GM21447 (cell line): ENCODE results near the gene KRTAP20-4.

Experiments used
- ATAC-seq: cut with Tn5 transposase; IDR thresholded peaks from one replicate; pipeline ENCODE4 v1.9.1; 2021; ENCODE audit not compliant: unreplicated experiment

KRTAP20-4 gene

DNA sequence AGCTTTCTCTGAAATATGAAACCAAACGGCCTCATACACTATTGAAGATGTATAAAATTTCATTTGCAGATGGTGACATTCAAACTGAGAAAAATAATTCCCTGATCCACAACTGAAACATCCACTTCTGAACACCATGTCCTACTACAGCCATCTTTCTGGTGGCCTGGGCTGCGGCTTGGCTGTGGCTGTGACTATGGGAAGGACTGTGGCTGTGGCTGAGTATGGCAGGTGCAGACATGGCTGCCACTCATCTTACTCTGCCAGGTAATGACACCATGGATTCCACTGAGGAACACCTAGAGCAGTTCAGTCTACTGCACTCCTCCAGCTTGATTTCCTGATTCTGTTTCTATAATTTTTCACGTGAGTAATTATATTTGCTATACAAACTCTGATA is at the start of gene KRTAP20-4:
TSS of gene KRTAP20-4 (plus strand) at position 106 of the 400 bp plus-strand sequence.
- ATAC-seq: no peak

GRCh38 chr21:30577766-30578165 is 42.7 kb upstream of the KRTAP20-4 start:
- ATAC-seq: no peak

DNA sequence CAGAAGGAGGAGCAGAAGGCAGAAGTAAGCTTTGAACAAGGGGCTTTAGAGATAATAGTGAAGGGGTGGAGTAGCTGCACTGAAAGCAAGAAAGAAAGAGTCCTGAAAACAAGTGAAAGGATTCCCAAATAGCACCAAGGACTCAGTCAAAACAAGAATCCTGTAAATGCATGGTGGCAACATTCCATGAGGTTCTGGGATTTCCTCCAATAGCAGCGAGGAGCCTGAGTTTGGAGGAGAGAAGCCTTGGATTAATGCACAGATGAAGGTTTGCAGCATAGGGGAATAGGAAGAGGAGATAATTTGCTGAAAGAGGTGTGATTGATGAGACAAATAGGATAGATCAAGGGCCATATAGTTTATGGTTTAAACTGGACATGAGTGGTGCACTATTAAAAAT is 41.1 kb upstream of the KRTAP20-4 start:
- ATAC-seq: no peak

DNA sequence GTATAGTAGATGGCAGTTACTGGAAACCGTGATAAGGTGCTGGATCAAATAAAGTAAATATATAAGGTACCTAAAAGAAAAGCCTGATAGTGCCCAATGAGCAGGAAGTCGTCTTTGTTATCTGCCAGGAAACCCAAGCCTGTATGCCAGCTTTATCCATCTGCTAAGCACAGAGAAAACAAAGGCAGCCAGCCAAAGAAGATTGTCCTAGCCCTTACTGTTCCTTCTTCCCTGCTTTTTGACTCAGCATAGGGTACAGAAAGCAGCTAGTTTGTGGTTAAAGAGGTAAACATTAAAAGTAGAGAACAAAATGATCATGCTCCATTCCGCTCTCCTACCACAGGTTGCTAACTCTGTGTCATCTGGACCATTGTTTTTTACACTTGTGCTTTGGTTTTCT is 40.3 kb upstream of the KRTAP20-4 start:
- ATAC-seq: no peak

GRCh38 chr21:30582870-30583269 is 37.6 kb upstream of the KRTAP20-4 start:
- no peak for ATAC-seq

GRCh38 chr21:30590297-30590696 is 30.1 kb upstream of the KRTAP20-4 start, which contains the start of gene KRTAP22-2:
KRTAP22-2 (minus strand) TSS chr21:30590397.
- ATAC-seq: no peak

DNA sequence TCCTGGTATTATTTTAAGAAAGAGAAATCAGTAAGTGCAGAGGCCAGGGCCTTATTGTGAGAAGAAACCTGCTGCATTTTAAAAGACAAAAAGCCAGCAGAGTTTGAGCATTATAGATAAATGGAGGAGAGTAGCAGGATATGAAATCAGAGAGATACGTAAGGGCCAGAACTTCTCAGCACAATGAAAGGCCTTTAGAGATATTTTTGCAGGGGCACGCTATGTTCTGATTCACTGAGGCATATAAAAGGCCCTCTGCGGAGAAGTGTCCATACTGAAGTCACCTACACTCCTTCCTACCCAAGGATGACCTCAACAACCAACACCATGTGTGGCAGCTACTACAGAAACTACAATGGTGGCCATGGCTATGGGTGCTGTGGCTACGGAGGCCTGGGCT is 28.3 kb upstream of the KRTAP20-4 start, which contains the start of gene KRTAP6-3:
TSS of gene KRTAP6-3 (plus strand) at position 301 of the 400 bp plus-strand sequence. CDS start at position 307, 6 bp downstream.
- ATAC-seq: no peak

DNA sequence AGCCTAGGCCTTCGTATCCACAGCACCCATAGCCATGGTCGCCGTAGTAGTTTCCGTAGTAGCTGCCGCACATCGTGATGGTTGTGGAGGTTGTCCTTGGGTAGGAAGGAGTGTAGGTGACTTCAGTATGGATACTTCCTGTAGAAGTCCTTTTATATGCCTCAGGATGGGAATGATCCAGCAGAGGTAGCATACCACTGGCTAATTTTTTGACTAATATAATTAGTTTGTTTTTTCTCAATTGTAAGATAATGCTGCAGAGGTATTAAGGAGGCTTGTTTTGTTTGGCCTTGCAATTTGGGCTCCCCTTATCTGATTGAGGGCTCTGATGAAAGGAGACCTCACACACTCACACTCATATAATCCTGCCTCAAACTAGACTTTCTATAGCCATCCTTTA is 21.6 kb upstream of the KRTAP20-4 start, which contains the start of gene KRTAP6-2:
TSS of gene KRTAP6-2 (minus strand) at position 101 of the 400 bp plus-strand sequence. CDS start at position 73, 28 bp downstream.
- no peak for ATAC-seq

DNA sequence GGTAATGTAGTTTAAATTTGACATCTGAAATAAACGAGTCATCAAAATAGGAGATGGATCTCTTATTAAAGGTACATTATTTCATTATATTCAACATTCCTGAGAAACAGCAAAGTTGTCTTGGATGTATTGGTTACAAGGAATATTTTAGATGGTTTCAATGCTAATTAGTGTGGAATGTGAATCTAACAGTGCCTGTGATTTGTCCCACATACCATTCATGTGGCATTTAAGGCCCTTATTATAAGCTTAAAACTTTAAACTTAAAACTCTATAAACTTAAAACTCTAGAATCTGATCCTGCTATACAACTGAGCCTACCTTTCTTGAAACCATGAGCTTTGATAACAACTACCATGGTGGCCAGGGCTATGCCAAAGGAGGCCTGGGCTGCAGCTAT is 19.6 kb upstream of the KRTAP20-4 start, which contains the start of gene KRTAP22-1:
TSS of gene KRTAP22-1 (plus strand) at position 301 of the 400 bp plus-strand sequence.
- ATAC-seq: no peak

- no peak for ATAC-seq
Observed at GRCh38 chr21:30605968-30606367, 14.5 kb upstream of the KRTAP20-4 start.

GRCh38 chr21:30612132-30612531 is 8.3 kb upstream of the KRTAP20-4 start:
- ATAC-seq: no peak

- ATAC-seq: no peak
Observed at GRCh38 chr21:30613836-30614235, 6.6 kb upstream of the KRTAP20-4 start, which contains the start of gene KRTAP6-1. KRTAP6-1 (minus strand) TSS chr21:30613930; CDS start chr21:30613904, 26 bp downstream.

DNA sequence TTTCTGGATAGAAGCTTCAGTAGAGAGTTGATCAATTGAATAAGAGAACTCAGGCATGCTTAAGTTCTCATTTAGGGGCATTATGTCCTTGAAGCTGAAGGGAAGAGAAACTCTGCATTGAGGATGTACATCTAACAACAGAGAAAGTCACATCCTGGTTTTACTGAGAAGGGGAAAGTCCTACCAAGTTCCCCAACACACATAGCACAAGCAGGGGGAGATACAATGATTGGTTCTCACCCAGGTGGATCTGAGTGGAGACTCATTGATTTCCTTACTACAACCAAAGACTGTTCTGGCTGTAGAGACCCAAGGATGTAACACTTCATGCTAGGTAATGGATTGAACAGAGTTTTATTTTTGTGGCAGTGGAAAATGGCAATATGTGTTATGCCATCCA is 5.2 kb upstream of the KRTAP20-4 start:
- ATAC-seq: no peak

GRCh38 chr21:30616125-30616524 is 4.3 kb upstream of the KRTAP20-4 start, which contains the start of gene KRTAP20-1:
KRTAP20-1 (plus strand) TSS chr21:30616425; CDS start chr21:30616455, 30 bp downstream.
- no peak for ATAC-seq

- no peak for ATAC-seq
Observed at GRCh38 chr21:30620080-30620479, 347 bp upstream of the KRTAP20-4 start.

- ATAC-seq: no peak
Observed at GRCh38 chr21:30623362-30623761, 2.9 kb downstream of the KRTAP20-4 start.

GRCh38 chr21:30625449-30626165 is 5.2 kb downstream of the KRTAP20-4 start:
- ATAC-seq: no peak

GRCh38 chr21:30628109-30628508 is 7.7 kb downstream of the KRTAP20-4 start:
- ATAC-seq: no peak

GRCh38 chr21:30629200-30629599 is 8.8 kb downstream of the KRTAP20-4 start:
- ATAC-seq: no peak

DNA sequence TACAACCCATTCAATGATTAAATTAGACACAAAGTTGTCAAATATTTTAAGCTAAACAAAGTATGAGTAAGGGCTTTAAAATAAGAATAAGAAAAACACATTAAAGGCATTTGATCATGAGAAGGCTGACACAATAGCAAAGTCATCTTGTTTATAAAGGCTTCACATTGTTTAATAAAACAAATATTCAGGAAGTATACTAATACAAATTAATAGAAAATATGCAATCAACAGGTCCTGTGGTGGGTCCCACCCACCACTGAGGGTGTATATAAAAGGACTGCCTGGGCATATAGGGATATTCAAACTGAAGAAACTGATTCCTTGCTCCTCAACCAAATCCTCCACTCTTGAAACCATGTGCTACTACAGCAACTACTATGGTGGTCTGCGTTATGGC is 14.5 kb downstream of the KRTAP20-4 start, which contains the start of gene KRTAP20-2:
TSS of gene KRTAP20-2 (plus strand) at position 301 of the 400 bp plus-strand sequence. CDS start at position 359, 58 bp downstream.
- ATAC-seq: no peak

GRCh38 chr21:30638686-30639085 is 18.3 kb downstream of the KRTAP20-4 start:
- no peak for ATAC-seq

- ATAC-seq: no peak
Observed at GRCh38 chr21:30642564-30642963, 22.1 kb downstream of the KRTAP20-4 start, which contains the start of gene KRTAP20-3. KRTAP20-3 (plus strand) TSS chr21:30642864.
